ENCODE measurements around the gene KCNQ5.

The KCNQ5 gene

DNA sequence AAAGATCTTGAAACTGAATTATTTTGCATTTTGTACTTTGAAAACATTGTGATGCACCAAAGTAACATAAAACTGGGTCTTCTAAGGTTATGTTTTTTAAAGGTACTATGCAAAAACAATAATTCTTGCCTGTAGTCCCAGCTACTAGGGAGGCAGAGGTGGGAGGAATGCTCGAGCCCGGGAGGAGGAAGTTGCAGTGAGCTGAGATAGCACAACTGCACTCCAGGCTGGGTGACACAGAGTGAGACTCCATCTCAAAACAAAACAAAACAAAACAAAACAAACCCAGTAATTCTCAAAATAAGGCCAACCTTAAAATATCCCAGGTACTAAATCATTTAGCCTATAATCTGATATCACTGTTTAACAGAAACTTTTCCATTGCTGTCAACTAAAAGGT, 333.8 kb downstream of the KCNQ5 start:
- H3K27me3 ChIP-seq (ENCODE audit: control insufficient read depth, insufficient read depth, low read length), result no peaks in the 10 kb centered on the region
- no peaks in the 10 kb centered on the region for H3K9me3 ChIP-seq (ENCODE audit: control insufficient read depth, low read length)
- TF ChIP-seq, protein P1, sequence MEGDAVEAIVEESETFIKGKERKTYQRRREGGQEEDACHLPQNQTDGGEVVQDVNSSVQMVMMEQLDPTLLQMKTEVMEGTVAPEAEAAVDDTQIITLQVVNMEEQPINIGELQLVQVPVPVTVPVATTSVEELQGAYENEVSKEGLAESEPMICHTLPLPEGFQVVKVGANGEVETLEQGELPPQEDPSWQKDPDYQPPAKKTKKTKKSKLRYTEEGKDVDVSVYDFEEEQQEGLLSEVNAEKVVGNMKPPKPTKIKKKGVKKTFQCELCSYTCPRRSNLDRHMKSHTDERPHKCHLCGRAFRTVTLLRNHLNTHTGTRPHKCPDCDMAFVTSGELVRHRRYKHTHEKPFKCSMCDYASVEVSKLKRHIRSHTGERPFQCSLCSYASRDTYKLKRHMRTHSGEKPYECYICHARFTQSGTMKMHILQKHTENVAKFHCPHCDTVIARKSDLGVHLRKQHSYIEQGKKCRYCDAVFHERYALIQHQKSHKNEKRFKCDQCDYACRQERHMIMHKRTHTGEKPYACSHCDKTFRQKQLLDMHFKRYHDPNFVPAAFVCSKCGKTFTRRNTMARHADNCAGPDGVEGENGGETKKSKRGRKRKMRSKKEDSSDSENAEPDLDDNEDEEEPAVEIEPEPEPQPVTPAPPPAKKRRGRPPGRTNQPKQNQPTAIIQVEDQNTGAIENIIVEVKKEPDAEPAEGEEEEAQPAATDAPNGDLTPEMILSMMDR (IDR thresholded peaks at IDR 0.05), result no peak
- no peaks in the 10 kb centered on the region for H3K36me3 ChIP-seq (ENCODE audit: control insufficient read depth, insufficient read depth, low read length)
- H3K4me1 ChIP-seq, result no peaks in the 10 kb centered on the region
- H3K4me3 ChIP-seq (ENCODE audit: low read depth, low read length), result no peak overlapping the region
- no peak overlapping the region for H3K27ac ChIP-seq
- no peak overlapping the region for H3K4me2 ChIP-seq (ENCODE audit: low read length)
- no peaks in the 10 kb centered on the region for H3K79me2 ChIP-seq
- H3K9ac ChIP-seq, result no peak overlapping the region
- no peak overlapping the region for H2AFZ ChIP-seq

DNA sequence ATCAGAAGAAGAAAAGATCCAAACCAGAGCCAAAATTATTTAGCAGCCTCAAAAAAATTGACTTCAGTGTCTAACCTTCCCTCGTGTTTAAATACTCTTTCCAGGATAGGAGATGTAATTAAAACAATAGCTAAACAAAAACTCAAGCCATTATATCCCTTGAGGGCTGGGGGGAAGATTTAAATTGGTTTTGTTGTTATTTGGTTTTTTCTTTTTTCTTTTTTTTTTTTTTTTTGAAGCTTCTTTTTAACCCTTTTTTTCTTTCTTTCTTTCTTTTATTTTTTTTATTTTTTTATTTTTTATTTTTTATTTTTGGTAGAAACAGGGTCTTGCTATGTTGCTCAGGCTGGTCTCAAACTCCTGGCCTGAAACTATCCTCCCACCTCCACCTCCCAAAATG, 334.4 kb downstream of the KCNQ5 start:
- H3K4me2 ChIP-seq (ENCODE audit: low read length), result no peak overlapping the region
- TF ChIP-seq, protein P1 (IDR thresholded peaks at IDR 0.05), result no peak
- no peaks in the 10 kb centered on the region for H3K27me3 ChIP-seq (ENCODE audit: control insufficient read depth, insufficient read depth, low read length)
- no peaks in the 10 kb centered on the region for H3K9me3 ChIP-seq (ENCODE audit: control insufficient read depth, low read length)
- no peak overlapping the region for H2AFZ ChIP-seq
- H3K27ac ChIP-seq, result no peak overlapping the region
- no peak overlapping the region for H3K4me3 ChIP-seq (ENCODE audit: low read depth, low read length)
- no peaks in the 10 kb centered on the region for H3K79me2 ChIP-seq
- no peaks in the 10 kb centered on the region for H3K36me3 ChIP-seq (ENCODE audit: control insufficient read depth, insufficient read depth, low read length)
- H3K9ac ChIP-seq, result no peak overlapping the region
- H3K4me1 ChIP-seq, result no peaks in the 10 kb centered on the region

DNA sequence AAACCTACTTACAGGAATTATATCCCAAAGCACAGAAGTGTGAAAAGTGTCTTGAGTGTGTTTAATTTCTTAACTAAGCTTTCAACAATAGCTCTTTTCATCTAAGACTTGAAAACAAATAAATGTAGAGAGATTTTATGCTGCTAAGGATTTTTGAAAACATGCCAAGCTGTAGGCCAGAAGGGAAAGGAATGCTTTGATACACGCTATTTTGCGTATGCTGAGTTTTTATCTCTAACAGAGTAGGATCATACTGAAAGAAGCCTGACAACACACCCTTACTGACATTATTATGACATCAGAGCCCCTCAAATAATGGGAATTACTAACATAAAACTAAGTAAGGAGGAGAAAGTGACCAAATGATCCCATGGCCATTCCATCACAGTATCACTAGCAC, 338.0 kb downstream of the KCNQ5 start:
- Histone ChIP-seq H3K79me2 (no peaks in the 10 kb centered on the region), H3K27ac (no peak overlapping the region), H3K4me1 (no peaks in the 10 kb centered on the region), H3K4me2 (ENCODE audit: low read length) (no peak overlapping the region), H3K36me3 (ENCODE audit: control insufficient read depth, insufficient read depth, low read length) (no peaks in the 10 kb centered on the region), H3K9ac (no peak overlapping the region), H3K4me3 (ENCODE audit: low read depth, low read length) (no peak overlapping the region), H3K27me3 (ENCODE audit: control insufficient read depth, insufficient read depth, low read length) (no peaks in the 10 kb centered on the region), H2AFZ (no peak overlapping the region), H3K9me3 (ENCODE audit: control insufficient read depth, low read length) (no peaks in the 10 kb centered on the region)
- TF ChIP-seq, protein P1 (IDR thresholded peaks at IDR 0.05), result no peak

DNA sequence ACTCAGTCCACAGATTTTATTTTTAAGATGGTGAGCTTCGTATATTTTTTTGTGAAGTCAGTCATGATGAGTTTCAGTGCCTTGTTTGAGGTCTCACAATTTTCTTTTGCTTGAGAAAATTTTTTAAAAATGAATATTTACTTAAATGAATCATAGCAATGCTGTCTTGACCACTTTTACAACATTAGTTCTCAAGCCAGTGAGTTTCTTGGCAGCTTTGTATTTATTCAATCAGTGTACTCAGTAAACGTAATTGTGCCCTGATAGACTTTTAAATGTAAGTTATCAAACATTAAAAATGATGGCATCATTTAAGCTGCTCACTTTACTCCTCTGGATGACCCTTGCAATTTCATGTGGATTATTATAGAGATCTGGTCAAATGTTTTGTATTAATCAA, 342.1 kb downstream of the KCNQ5 start:
- Histone ChIP-seq H3K79me2 (no peaks in the 10 kb centered on the region), H3K27ac (no peak overlapping the region), H3K4me2 (ENCODE audit: low read length) (no peak overlapping the region), H3K36me3 (ENCODE audit: control insufficient read depth, insufficient read depth, low read length) (no peaks in the 10 kb centered on the region), H3K4me3 (ENCODE audit: low read depth, low read length) (no peak overlapping the region), H3K4me1 (no peaks in the 10 kb centered on the region), H3K9ac (no peak overlapping the region), H2AFZ (no peak overlapping the region), H3K27me3 (ENCODE audit: control insufficient read depth, insufficient read depth, low read length) (no peaks in the 10 kb centered on the region), H3K9me3 (ENCODE audit: control insufficient read depth, low read length) (no peaks in the 10 kb centered on the region)
- TF ChIP-seq, protein P1 (IDR thresholded peaks at IDR 0.05), result no peak

DNA sequence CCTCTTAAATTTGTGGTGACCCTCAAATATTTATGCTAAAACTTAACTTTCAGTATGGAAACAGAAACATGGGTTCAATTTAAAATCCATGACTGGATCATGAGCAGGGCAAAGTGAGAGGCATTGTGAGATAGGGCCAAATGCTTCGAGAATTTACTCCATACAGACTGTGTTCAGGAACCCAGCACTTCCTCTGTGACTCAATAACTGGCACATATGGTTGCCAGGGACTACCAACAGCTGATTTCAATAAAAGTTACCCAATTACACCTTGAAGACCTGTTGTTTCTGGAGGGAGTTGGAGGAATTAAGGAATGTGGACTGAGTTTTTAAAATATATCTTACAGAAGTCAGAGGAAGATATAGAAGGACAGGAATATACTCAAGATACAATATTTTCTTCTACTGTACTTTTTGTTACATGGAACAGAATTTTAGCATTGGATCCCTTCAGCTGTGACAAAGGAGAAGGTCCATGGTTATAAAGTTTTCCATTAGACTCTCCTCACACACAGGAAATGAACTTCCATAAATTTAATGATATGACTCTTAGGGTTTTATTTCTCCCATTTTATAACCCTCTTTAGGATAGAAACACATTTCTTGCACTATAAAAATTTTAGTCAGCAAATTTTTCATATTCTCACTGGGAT, 344.9 kb downstream of the KCNQ5 start:
- Histone ChIP-seq H2AFZ (no peak overlapping the region), H3K79me2 (no peaks in the 10 kb centered on the region), H3K4me3 (ENCODE audit: low read depth, low read length) (no peak overlapping the region), H3K4me2 (ENCODE audit: low read length) (no peak overlapping the region), H3K9me3 (ENCODE audit: control insufficient read depth, low read length) (no peaks in the 10 kb centered on the region), H3K9ac (no peak overlapping the region), H3K27ac (no peak overlapping the region), H3K4me1 (no peaks in the 10 kb centered on the region), H3K36me3 (ENCODE audit: control insufficient read depth, insufficient read depth, low read length) (no peaks in the 10 kb centered on the region), H3K27me3 (ENCODE audit: control insufficient read depth, insufficient read depth, low read length) (no peaks in the 10 kb centered on the region)
- TF ChIP-seq, protein P1 (IDR thresholded peaks at IDR 0.05), result no peak

Measured in parathyroid adenoma (tissue), 2 donors.